NB4 (cell line): Measurements from ENCODE around the gene FAM120B.

Source experiments
- DNase-seq: peaks from one replicate; pipeline ENCODE4 v3.0.0; 2010; ENCODE audit warnings: low read depth
- H3K4me3 ChIP-seq: one replicate; pipeline ENCODE4 v1.5.1; 2011; ENCODE audit warnings: mild to moderate bottlenecking, low read depth, low read length, moderate library complexity
- CTCF ChIP-seq: IDR thresholded peaks from one replicate; pipeline ENCODE4 v1.5.1; 2012; ENCODE audit warnings: low read depth, low read length
- MAX ChIP-seq: IDR thresholded peaks from 2 replicates; pipeline ENCODE4 v1.6.1; 2011; ENCODE audit warnings: low read depth, low read length
- MYC ChIP-seq: IDR thresholded peaks from 2 replicates; pipeline ENCODE4 v1.6.1; 2011; ENCODE audit warnings: low read depth, low read length
- POLR2A ChIP-seq: IDR thresholded peaks from 2 replicates; pipeline ENCODE4 v1.6.1; 2011; ENCODE audit warnings: mild to moderate bottlenecking; ENCODE audit not compliant: insufficient read length; ENCODE audit errors: extremely low read depth

FAM120B gene

GRCh38 chr6:170284126-170284773 lies 22.3 kb upstream of the FAM120B start:
- DNase-seq = no peak
- H3K4me3 ChIP-seq = no peak overlapping the region
- TF ChIP-seq CTCF = no peak
- no peak for TF ChIP-seq MAX
- no peak for TF ChIP-seq POLR2A
- no peak for TF ChIP-seq MYC

GRCh38 chr6:170284866-170285469 lies 21.6 kb upstream of the FAM120B start:
- no peak overlapping the region for H3K4me3 ChIP-seq
- no peak for TF ChIP-seq MAX
- TF ChIP-seq POLR2A = no peak
- TF ChIP-seq MYC = no peak
- TF ChIP-seq CTCF = no peak
- DNase-seq = no peak

GRCh38 chr6:170285482-170285881 lies 21.1 kb upstream of the FAM120B start:
- no peak overlapping the region for H3K4me3 ChIP-seq
- DNase-seq = no peak
- TF ChIP-seq MAX (no peak), CTCF (no peak), MYC (no peak)

- DNase-seq = no peak
- H3K4me3 ChIP-seq = no peak overlapping the region
- no peak for TF ChIP-seq MAX
Observed at GRCh38 chr6:170286246-170286933, 20.2 kb upstream of the FAM120B start.

GRCh38 chr6:170286934-170287265 lies 19.7 kb upstream of the FAM120B start:
- TF ChIP-seq POLR2A = no peak
- TF ChIP-seq MAX = no peak
- TF ChIP-seq CTCF = no peak
- no peak for TF ChIP-seq MYC
- no peak overlapping the region for H3K4me3 ChIP-seq
- peak; percentile 67 for DNase-seq

- H3K4me3 ChIP-seq = no peak overlapping the region
- TF ChIP-seq MAX (no peak), MYC (no peak), CTCF (no peak), POLR2A (no peak)
Observed at GRCh38 chr6:170287371-170287876, 19.1 kb upstream of the FAM120B start.

More at GRCh38 chr6:170287371-170287876, 19.1 kb upstream of the FAM120B start:
- no peak for DNase-seq
